BLaER1 (cell line): ENCODE results near the gene RASA1.

ENCODE experiments used
- H3K27ac ChIP-seq: shearing (Covaris generic); formaldehyde crosslinking; 2 replicates; pipeline ENCODE4 v1.8.1; 2022
- H3K27me3 ChIP-seq: shearing (Covaris generic); formaldehyde crosslinking; 2 replicates; pipeline ENCODE4 v1.8.1; 2022
- H3K36me3 ChIP-seq: shearing (Covaris generic); formaldehyde crosslinking; 2 replicates; pipeline ENCODE4 v1.8.1; 2022
- H3K4me1 ChIP-seq: shearing (Covaris generic); formaldehyde crosslinking; 2 replicates; pipeline ENCODE4 v1.8.1; 2022
- H3K4me2 ChIP-seq: shearing (Covaris generic); formaldehyde crosslinking; 2 replicates; pipeline ENCODE4 v1.8.1; 2022
- H3K4me3 ChIP-seq: shearing (Covaris generic); formaldehyde crosslinking; 2 replicates; pipeline ENCODE4 v1.8.1; 2022
- H3K9ac ChIP-seq: shearing (Covaris generic); formaldehyde crosslinking; 2 replicates; pipeline ENCODE4 v1.8.1; 2022
- H3K9me3 ChIP-seq: shearing (Covaris generic); formaldehyde crosslinking; 2 replicates; pipeline ENCODE4 v1.8.1; 2022
- H4K20me1 ChIP-seq: shearing (Covaris generic); formaldehyde crosslinking; 2 replicates; pipeline ENCODE4 v1.8.1; 2022
- Cebpa-rat ChIP-seq: shearing (Covaris generic); IDR thresholded peaks from 2 replicates; pipeline ENCODE4 v1.8.1; 2022

Gene RASA1

GRCh38 chr5:87410931-87411330, 143.2 kb downstream of the RASA1 start:
- H3K4me3 ChIP-seq: peak overlapping the region; percentile 98; the same call in 1 of the 2 replicates

DNA sequence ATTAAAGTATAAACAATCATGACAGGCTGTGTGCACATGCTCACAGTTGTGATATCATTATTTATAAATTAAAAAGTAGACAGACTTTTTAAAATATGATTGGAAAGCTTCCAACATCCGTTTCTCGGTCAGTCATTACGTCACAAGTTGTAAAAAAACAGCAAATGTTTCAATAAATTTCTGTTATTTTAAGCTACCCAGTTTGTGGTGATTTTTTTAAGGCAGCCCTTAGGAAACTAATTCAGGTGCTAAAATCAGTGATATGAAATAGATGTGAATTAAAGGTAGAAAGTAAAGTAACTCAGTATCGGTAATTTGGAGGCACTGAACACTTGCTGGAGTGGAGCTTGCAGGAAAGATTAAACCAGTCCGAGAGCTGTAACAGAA, 143.9 kb downstream of the RASA1 start:
- Histone ChIP-seq H3K9me3 (no peaks in the 10 kb centered on the region), H4K20me1 (peaks cover 44% of the 10 kb centered on the region), H3K27me3 (no peaks in the 10 kb centered on the region), H3K4me3 (peak overlapping the region; percentile 98), H3K36me3 (peaks cover 38% of the 10 kb centered on the region), H3K27ac (peak overlapping the region; percentile 90), H3K4me2 (peak overlapping the region; percentile 88), H3K9ac (peak overlapping the region; percentile 91), H3K4me1 (peaks cover 24% of the 10 kb centered on the region)
- TF ChIP-seq Cebpa-rat: no peak

More at GRCh38 chr5:87410931-87411330, 143.2 kb downstream of the RASA1 start:
- H3K27me3 ChIP-seq: no peaks in the 10 kb centered on the region
- H3K4me2 ChIP-seq: peak overlapping the region; percentile 88
- peaks cover 50% of the 10 kb centered on the region for H4K20me1 ChIP-seq
- peaks cover 24% of the 10 kb centered on the region for H3K4me1 ChIP-seq
- no peak for TF ChIP-seq Cebpa-rat
- H3K27ac ChIP-seq: no peak overlapping the region
- H3K9ac ChIP-seq: no peak overlapping the region
- peaks cover 45% of the 10 kb centered on the region for H3K36me3 ChIP-seq
- H3K9me3 ChIP-seq: no peaks in the 10 kb centered on the region

- peaks cover 38% of the 10 kb centered on the region for H4K20me1 ChIP-seq
- H3K36me3 ChIP-seq: peaks cover 33% of the 10 kb centered on the region
- peak overlapping the region; percentile 91 for H3K9ac ChIP-seq
- H3K9me3 ChIP-seq: no peaks in the 10 kb centered on the region
- peaks cover 24% of the 10 kb centered on the region for H3K4me1 ChIP-seq
- no peaks in the 10 kb centered on the region for H3K27me3 ChIP-seq
- H3K27ac ChIP-seq: peak overlapping the region; percentile 90
- TF ChIP-seq Cebpa-rat: no peak
- peak overlapping the region; percentile 98 for H3K4me3 ChIP-seq
- H3K4me2 ChIP-seq: peak overlapping the region; percentile 88
These were observed 144.4 kb downstream of the RASA1 start for GRCh38 chr5:87411973-87412629.

DNA sequence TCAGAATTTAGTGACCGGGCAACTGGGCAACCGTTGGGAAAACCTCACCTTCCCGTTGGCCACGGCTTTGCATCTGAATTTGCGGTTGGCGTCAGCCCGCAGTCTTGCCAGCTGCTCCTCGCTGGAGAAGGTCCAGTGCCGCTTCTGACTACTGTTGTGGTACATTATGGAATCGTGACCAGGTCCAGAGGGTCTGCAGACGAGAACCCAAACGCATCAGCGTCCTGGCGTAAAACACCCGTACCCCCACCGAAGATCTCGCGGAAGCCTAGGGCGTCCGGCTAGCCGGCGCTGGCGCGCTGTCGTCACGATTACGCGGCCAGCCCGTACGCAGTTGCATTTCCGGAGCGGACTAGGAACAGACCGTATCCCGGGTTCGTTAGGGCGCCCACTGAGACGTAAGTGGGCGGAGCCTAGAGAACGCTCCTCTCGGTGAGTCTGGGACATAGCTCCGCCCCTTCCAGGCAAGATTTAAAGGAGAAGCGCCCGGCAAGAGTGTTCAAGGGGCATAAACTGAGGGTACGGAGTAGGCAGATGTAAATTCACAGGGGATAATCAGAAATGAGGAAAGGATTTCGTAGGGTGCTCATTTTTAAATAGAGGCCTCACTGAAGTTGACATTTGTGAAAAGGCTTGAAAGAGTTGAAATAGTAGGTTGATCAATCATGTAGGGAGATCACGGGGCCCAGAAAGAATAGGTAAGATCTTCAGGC, 145.1 kb downstream of the RASA1 start, which contains the start of gene CCNH:
Gene CCNH (minus strand): TSS at position 301 of the 713 bp plus-strand sequence. CDS start 136 bp downstream, at position 165.
- H3K27ac ChIP-seq: peak within 1 kb of the TSS; percentile 90
- peaks cover 26% of the 10 kb centered on the region for H3K36me3 ChIP-seq
- H3K9me3 ChIP-seq: no peaks in the 10 kb centered on the region
- peak within 1 kb of the TSS; percentile 88 for H3K4me2 ChIP-seq
- peak within 1 kb of the TSS; percentile 98 for H3K4me3 ChIP-seq
- H4K20me1 ChIP-seq: peaks cover 32% of the 10 kb centered on the region
- H3K4me1 ChIP-seq: peaks cover 24% of the 10 kb centered on the region
- no peaks in the 10 kb centered on the region for H3K27me3 ChIP-seq
- TF ChIP-seq Cebpa-rat: no peak
- peak within 1 kb of the TSS; percentile 91 for H3K9ac ChIP-seq

DNA sequence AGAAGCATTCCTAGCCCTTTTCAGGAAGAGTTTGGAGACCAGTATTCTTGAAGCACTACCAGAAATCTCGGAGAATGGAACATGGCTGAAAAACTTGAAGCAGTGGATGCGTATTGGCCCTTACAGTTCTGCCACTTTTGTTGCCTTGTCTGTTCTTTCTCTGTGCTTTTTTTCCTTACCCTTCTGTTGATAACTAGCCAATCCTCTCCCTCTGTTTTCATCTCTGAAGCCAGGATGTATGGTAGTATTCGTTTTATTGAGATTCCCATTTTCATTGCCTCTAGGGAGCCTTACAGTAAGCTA, 145.6 kb downstream of the RASA1 start:
- peak overlapping the region; percentile 98 for H3K4me3 ChIP-seq
- H3K4me2 ChIP-seq: peak overlapping the region; percentile 88
- no peaks in the 10 kb centered on the region for H3K9me3 ChIP-seq
- H3K27me3 ChIP-seq: no peaks in the 10 kb centered on the region
- H3K9ac ChIP-seq: peak overlapping the region; percentile 91
- peak overlapping the region; percentile 54; the same call in 1 of the 2 replicates for H3K27ac ChIP-seq
- H3K36me3 ChIP-seq: peaks cover 23% of the 10 kb centered on the region
- peaks cover 30% of the 10 kb centered on the region for H4K20me1 ChIP-seq
- H3K4me1 ChIP-seq: peaks cover 24% of the 10 kb centered on the region
- no peak for TF ChIP-seq Cebpa-rat

DNA sequence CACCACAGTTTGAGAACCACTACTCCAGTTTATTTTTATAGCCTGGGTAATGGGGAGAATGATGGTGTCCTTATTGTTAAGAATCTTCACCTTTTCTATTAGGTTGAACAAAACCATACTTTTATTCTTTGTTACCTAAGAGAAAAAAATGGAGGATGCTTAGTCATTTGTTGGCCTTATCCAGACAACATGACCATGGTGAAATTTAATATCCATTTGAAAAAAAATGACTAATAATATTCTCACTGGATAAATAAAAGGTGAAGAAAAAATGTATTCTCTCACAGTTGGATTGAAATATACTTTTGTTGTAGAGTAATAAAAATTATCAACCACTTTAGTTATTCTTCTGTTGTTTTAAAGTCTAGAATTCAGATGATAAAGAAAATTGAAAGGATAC, 150.8 kb downstream of the RASA1 start:
- Histone ChIP-seq H3K9me3 (no peaks in the 10 kb centered on the region), H3K9ac (no peak overlapping the region), H3K4me2 (no peak overlapping the region), H3K4me1 (no peaks in the 10 kb centered on the region), H3K27me3 (no peaks in the 10 kb centered on the region), H3K4me3 (no peak overlapping the region), H4K20me1 (no peaks in the 10 kb centered on the region), H3K27ac (no peak overlapping the region), H3K36me3 (no peaks in the 10 kb centered on the region)
- TF ChIP-seq Cebpa-rat: no peak

GRCh38 chr5:87421307-87421706, 153.6 kb downstream of the RASA1 start:
- Histone ChIP-seq H3K4me2 (no peak overlapping the region), H4K20me1 (no peaks in the 10 kb centered on the region), H3K27me3 (no peaks in the 10 kb centered on the region), H3K36me3 (no peaks in the 10 kb centered on the region), H3K9ac (no peak overlapping the region), H3K4me3 (no peak overlapping the region), H3K27ac (no peak overlapping the region), H3K9me3 (no peaks in the 10 kb centered on the region), H3K4me1 (no peaks in the 10 kb centered on the region)
- no peak for TF ChIP-seq Cebpa-rat

DNA sequence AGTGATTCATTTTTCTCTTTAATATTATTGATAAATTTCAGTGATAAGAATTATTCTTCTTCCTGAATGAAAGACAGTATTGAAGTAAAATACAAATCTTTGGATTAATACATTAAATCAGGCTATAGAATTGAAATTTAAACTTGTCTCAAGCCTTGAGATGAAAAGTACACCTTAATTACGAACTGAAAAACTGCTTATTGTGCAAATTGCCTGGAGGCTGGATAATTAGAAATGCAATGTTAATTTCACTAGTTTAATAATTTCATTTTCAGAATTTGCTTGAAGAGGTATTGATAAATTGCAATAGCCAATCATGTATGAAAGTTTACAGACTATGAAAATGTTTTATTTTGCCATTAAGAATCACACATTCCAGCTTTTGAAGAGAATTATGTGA, 156.1 kb downstream of the RASA1 start:
- H3K27me3 ChIP-seq: no peaks in the 10 kb centered on the region
- H3K4me2 ChIP-seq: no peak overlapping the region
- H4K20me1 ChIP-seq: no peaks in the 10 kb centered on the region
- H3K4me1 ChIP-seq: no peaks in the 10 kb centered on the region
- H3K36me3 ChIP-seq: no peaks in the 10 kb centered on the region
- no peak overlapping the region for H3K4me3 ChIP-seq
- no peak for TF ChIP-seq Cebpa-rat
- no peak overlapping the region for H3K27ac ChIP-seq
- no peak overlapping the region for H3K9ac ChIP-seq
- H3K9me3 ChIP-seq: no peaks in the 10 kb centered on the region

DNA sequence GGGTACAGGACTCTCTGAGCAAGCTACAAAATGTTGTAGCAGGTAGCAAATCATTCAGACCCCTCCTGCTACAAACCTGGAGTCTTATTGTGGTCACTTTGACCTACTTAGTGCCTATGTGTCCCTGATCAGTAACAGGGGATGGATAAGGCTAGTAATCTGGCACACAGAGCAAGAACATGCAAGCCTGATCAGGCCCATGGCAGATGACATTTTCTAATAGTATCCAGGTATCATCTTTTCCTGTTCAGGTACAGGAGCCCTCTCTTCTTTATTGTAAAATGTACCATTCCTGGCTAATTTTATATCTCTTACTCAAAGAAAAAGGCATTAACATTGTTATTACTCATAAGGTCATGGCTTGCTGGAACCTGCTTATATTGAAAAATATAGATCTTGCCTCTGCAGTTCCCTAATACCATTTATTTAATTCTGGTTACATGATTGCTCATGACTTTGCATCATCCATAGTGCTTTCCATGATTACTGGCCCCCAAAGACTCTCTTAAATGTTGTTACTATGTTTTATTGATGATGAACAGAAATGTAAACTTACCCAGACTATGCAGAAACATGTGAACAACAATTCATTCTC, 163.3 kb downstream of the RASA1 start:
- no peaks in the 10 kb centered on the region for H3K4me1 ChIP-seq
- no peak overlapping the region for H3K27ac ChIP-seq
- no peaks in the 10 kb centered on the region for H4K20me1 ChIP-seq
- TF ChIP-seq Cebpa-rat: no peak
- no peak overlapping the region for H3K4me2 ChIP-seq
- no peaks in the 10 kb centered on the region for H3K9me3 ChIP-seq
- H3K27me3 ChIP-seq: no peaks in the 10 kb centered on the region
- H3K4me3 ChIP-seq: no peak overlapping the region
- H3K36me3 ChIP-seq: no peaks in the 10 kb centered on the region
- H3K9ac ChIP-seq: no peak overlapping the region

DNA sequence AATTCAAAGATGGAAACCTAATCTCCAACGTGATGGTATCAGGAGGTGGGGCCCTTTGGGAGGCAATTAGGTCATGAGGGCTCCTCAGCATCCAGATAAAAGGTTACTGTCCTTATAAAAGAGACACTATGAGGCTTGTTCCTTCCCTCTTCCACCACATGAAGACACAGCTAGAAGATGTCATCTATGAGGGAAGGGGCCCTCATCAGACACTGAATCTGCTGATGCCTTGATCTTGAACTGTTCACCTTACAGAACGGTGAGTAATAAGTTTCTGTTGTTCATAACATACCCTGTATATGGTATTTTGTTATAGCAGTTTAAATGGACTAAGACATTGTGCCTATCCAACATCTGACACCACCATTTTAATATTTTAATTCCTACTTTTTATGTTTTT, 164.8 kb downstream of the RASA1 start:
- Histone ChIP-seq H3K36me3 (no peaks in the 10 kb centered on the region), H3K4me1 (no peaks in the 10 kb centered on the region), H3K27me3 (no peaks in the 10 kb centered on the region), H4K20me1 (no peaks in the 10 kb centered on the region), H3K9ac (no peak overlapping the region), H3K4me2 (no peak overlapping the region), H3K27ac (no peak overlapping the region), H3K4me3 (no peak overlapping the region), H3K9me3 (no peaks in the 10 kb centered on the region)
- no peak for TF ChIP-seq Cebpa-rat
